WERI-Rb-1 (cell line): Measurements from ENCODE around the gene DUSP6.

Experiments
- DNase-seq: peaks from one replicate; pipeline ENCODE4 v3.0.0-alpha.2; 2020
- H3K27ac ChIP-seq: fragments of 250-450 bp; sonication (Bioruptor Pico); 2 replicates; pipeline ENCODE4 v1.5.1; 2020; ENCODE audit warnings: mild to moderate bottlenecking, moderate library complexity
- H3K27me3 ChIP-seq: fragments of 250-450 bp; sonication (Bioruptor Pico); 2 replicates; pipeline ENCODE4 v1.5.1; 2021; ENCODE audit warnings: mild to moderate bottlenecking, low read depth, moderate library complexity; ENCODE audit not compliant: insufficient read depth, severe bottlenecking
- H3K36me3 ChIP-seq: fragments of 250-450 bp; sonication (Bioruptor Pico); 2 replicates; pipeline ENCODE4 v1.5.1; 2020; ENCODE audit warnings: mild to moderate bottlenecking, moderate library complexity
- H3K4me3 ChIP-seq: 2 replicates; pipeline ENCODE4 v1.5.1; 2011; ENCODE audit warnings: low read depth, mild to moderate bottlenecking, control low read depth, low read length
- H3K9me3 ChIP-seq: fragments of 250-450 bp; sonication (Bioruptor Pico); 2 replicates; pipeline ENCODE4 v1.5.1; 2021; ENCODE audit warnings: mild to moderate bottlenecking, moderate library complexity; ENCODE audit not compliant: severe bottlenecking
- TF ChIP-seq, protein P1 (sequence below): IDR thresholded peaks from 2 replicates; pipeline ENCODE4 v1.5.1; 2011; ENCODE audit warnings: low read depth, mild to moderate bottlenecking, control low read depth, inconsistent platforms, low read length

DUSP6 gene

DNA sequence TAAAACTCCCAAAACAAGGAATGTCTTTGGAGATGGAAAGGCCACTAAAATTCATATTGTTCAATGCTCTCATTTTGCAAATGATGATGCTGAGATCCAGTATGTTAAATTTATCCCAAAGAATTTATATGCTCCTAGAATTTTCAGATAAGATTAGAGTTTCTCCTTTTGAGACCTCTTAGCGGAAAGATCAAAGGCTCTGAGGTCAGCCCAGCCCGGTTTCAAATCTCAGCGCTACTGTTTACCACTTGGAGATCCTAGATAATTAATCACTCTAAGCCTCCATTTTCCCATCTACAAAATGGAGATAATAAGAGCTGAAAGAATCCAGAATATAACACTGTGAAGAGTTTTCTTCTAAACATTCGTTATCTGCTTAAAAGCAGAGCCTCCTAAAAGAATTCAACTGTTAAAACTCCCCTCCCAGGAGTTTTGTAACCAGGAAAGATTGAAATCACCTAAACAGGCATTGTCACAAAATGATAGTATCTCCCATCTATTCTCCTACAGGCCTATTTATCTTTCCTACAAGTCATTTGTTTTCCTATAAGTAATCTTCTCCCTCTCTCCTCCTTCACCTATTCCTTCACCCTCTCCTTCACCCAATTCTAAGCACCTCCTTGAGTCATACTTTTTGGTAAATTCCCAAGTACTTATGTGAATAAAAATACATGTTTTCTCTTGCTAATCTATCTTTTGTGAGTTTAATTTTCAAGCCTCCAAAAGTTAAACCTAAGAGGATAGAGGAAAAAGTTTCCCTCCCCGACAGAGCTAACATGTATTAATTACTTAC, 16.7 kb downstream of the DUSP6 start:
- Histone ChIP-seq H3K27ac (no peak overlapping the region), H3K9me3 (no peaks in the 10 kb centered on the region), H3K36me3 (no peaks in the 10 kb centered on the region), H3K27me3 (no peaks in the 10 kb centered on the region), H3K4me3 (no peak overlapping the region)
- TF ChIP-seq, protein P1, sequence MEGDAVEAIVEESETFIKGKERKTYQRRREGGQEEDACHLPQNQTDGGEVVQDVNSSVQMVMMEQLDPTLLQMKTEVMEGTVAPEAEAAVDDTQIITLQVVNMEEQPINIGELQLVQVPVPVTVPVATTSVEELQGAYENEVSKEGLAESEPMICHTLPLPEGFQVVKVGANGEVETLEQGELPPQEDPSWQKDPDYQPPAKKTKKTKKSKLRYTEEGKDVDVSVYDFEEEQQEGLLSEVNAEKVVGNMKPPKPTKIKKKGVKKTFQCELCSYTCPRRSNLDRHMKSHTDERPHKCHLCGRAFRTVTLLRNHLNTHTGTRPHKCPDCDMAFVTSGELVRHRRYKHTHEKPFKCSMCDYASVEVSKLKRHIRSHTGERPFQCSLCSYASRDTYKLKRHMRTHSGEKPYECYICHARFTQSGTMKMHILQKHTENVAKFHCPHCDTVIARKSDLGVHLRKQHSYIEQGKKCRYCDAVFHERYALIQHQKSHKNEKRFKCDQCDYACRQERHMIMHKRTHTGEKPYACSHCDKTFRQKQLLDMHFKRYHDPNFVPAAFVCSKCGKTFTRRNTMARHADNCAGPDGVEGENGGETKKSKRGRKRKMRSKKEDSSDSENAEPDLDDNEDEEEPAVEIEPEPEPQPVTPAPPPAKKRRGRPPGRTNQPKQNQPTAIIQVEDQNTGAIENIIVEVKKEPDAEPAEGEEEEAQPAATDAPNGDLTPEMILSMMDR = no peak
- DNase-seq = no peak

DNA sequence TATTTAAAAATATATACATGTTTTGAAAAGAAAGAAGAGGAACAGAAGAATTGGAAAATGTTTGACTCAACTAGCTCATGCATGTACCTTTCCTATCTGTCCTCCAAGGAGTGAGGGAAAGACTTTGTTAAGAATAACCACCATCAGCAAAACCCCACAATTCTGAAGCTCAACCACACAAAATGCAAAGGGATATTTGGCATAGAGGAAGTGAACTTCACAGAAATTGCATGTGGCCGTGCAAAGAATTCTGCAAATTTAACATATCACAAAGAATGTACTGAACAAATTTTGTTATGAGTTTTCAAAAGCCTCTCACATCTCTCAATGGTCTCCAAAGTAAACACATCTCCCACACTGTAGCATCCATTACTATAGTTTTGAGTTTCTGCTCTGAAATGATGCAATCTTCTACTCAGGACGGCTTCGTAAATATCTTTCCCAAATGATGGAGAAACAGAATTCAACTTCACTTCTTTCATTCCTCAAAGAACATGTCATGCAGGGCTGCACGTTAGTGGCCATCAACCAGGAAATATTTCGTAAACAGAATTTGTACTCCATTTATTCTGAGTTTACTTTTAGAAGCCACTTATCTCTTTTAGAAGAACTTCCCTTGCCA, 17.6 kb downstream of the DUSP6 start:
- no peaks in the 10 kb centered on the region for H3K27me3 ChIP-seq
- H3K4me3 ChIP-seq = no peak overlapping the region
- H3K27ac ChIP-seq = no peak overlapping the region
- DNase-seq = no peak
- H3K36me3 ChIP-seq = no peaks in the 10 kb centered on the region
- no peaks in the 10 kb centered on the region for H3K9me3 ChIP-seq
- TF ChIP-seq, protein P1 = no peak

DNA sequence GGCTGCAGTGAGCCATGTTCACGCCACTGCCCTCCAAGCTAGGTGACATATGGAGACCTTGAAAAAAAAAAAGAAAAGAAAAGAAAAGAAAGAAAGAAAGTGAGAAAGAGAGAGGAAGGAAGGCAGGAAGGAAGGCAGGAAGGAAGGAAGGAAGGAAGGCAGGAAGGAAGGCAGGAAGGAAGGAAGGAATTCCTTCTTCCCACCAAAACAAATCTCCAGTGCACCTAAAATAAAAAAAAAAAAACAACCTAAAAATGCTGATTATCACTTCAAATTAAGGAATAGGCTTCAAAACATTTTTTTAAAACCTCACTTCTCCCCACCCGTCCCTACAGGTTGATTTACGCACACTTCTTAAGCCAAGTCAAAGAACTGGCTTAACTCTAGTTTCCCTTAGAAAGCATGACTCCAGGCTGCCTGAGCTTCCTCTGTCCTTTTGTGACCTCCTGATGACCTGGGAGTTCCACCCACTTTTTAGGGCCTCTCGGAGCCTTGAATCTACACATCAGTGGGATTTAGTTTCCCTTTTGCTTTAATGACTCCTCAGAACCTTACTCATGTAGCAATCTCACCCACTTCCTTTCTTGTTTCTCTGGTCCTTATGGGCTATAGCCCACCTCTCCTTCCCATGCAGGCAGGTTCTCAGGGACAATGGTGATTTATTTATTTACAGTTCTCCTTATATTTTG, 18.6 kb downstream of the DUSP6 start:
- Histone ChIP-seq H3K9me3 (no peaks in the 10 kb centered on the region), H3K4me3 (no peak overlapping the region), H3K27ac (no peak overlapping the region), H3K27me3 (no peaks in the 10 kb centered on the region), H3K36me3 (no peaks in the 10 kb centered on the region)
- DNase-seq = no peak
- TF ChIP-seq, protein P1 = no peak

DNA sequence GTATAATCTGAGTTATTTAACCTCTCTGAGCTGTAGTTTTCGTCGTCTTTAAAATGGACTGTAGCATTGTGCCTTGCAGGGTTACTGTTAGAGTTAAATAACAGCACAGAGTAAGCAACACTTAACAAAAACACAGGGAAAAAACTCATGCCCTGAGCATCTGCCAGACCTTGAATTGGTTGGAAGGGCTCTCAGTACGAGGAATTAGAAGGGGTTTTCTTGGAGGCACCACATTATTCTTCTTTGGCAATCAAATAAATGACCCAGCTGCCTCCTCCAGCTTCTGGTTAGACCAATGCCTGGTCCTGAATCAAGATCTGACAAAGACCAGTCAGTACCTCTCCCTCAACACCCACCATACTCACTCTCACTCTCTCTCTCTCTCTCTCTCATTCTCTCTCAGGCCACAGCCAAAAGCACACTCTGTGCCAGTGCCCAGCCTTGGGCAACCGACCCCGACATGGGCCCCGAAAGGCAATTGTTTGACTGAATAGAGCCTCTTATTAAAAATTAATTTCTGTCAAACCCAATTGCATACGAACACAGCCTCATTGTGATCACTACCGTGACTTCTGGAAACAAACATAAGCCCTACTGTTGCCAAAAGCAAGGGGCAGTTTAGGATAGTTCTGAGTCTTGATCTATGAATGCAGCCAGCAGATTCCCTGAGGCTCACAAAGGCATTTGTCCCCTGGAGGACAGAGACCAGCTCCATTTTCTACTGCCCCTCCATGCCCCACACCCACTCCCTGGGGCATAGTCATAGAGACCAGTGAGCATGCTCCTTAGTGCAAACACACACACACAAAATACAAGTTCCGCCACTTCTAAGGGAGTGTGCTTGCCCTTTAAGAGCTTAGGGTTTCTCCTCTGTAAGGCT, 23.9 kb downstream of the DUSP6 start:
- Histone ChIP-seq H3K27ac (no peak overlapping the region), H3K27me3 (no peaks in the 10 kb centered on the region), H3K4me3 (no peak overlapping the region), H3K36me3 (no peaks in the 10 kb centered on the region), H3K9me3 (no peaks in the 10 kb centered on the region)
- TF ChIP-seq, protein P1 = no peak
- no peak for DNase-seq

DNA sequence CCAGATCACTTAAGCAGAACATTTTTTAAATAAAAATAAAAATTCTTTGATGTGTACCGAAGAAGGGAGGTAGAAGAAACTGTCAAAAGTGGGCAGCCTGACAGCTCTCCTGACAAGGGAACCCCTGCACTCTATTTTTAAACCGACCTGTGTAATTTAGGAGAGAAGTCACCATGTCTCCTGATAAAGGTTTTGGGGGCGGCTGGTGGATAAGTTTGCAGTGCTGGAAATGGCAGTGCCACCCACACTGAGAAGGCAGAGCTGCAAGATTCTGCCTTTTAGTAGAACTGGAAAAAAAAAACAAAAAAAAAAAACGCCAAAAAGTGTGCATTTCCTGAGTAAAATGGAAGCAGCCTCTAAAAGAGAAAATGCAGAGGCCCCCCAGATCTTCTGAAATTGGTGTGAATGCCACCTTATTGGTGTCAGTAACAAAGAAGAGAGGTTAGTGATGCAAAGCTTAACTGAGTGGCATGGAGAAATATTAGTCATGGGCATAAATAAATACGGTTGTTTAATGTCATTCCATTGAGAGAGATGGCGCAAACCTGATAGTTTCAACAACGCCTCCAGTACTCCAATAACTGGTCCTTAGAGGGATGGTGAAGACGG, 24.7 kb downstream of the DUSP6 start:
- Histone ChIP-seq H3K4me3 (no peak overlapping the region), H3K36me3 (no peaks in the 10 kb centered on the region), H3K27ac (no peak overlapping the region), H3K9me3 (no peaks in the 10 kb centered on the region), H3K27me3 (no peaks in the 10 kb centered on the region)
- no peak for DNase-seq
- TF ChIP-seq, protein P1 = no peak
